GM18951 (cell line): ENCODE data around the gene ITGB1BP1.

Experiments used
- POLR2A ChIP-seq: IDR thresholded peaks from 4 replicates; pipeline ENCODE4 v1.6.1; 2011; ENCODE audit warnings: mild to moderate bottlenecking; ENCODE audit not compliant: insufficient read length, insufficient read depth; ENCODE audit errors: extremely low read depth
- in situ Hi-C: fragments of 300-500 bp; cut with MboI; formaldehyde crosslinking; loops from one replicate; pipeline ENCODE4 v1.12.0; 2022; ENCODE audit warnings: low sequenced_read_pairs, mixed read lengths, inconsistent platforms; ENCODE audit not compliant: unreplicated experiment

ITGB1BP1 gene

GRCh38 chr2:9443526-9443925, 20.2 kb upstream of the ITGB1BP1 start:
- in situ Hi-C loops, result no loop called here

DNA sequence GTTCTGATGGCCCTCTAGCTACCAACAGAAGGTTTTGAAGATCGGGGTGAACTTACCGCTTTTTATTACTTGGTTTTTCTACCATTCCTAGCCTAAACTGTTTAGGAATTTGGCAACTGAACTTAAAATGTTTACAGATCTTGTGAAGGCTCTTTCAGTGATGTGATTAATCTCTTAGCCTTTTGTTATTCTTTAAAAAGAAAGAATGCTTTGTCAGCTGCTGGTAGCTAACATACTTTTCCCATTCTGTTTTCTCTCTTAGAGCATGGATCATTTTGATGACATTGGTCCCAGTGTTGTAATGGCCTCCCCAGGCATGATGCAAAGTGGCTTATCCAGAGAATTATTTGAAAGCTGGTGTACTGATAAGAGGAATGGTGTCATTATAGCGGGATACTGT, 18.2 kb upstream of the ITGB1BP1 start:
- TF ChIP-seq POLR2A, result no peak
- in situ Hi-C loops, result no loop called here

More at GRCh38 chr2:9443526-9443925, 20.2 kb upstream of the ITGB1BP1 start:
- no peak for TF ChIP-seq POLR2A

- no peak for TF ChIP-seq POLR2A
- in situ Hi-C loops, result no loop called here
Observed at GRCh38 chr2:9440058-9440727, 16.9 kb upstream of the ITGB1BP1 start.

GRCh38 chr2:9439536-9439935, 16.2 kb upstream of the ITGB1BP1 start:
- in situ Hi-C loops, result no loop called here
- no peak for TF ChIP-seq POLR2A

GRCh38 chr2:9434489-9434888, 11.2 kb upstream of the ITGB1BP1 start:
- in situ Hi-C loops, result no loop called here
- TF ChIP-seq POLR2A, result no peak

DNA sequence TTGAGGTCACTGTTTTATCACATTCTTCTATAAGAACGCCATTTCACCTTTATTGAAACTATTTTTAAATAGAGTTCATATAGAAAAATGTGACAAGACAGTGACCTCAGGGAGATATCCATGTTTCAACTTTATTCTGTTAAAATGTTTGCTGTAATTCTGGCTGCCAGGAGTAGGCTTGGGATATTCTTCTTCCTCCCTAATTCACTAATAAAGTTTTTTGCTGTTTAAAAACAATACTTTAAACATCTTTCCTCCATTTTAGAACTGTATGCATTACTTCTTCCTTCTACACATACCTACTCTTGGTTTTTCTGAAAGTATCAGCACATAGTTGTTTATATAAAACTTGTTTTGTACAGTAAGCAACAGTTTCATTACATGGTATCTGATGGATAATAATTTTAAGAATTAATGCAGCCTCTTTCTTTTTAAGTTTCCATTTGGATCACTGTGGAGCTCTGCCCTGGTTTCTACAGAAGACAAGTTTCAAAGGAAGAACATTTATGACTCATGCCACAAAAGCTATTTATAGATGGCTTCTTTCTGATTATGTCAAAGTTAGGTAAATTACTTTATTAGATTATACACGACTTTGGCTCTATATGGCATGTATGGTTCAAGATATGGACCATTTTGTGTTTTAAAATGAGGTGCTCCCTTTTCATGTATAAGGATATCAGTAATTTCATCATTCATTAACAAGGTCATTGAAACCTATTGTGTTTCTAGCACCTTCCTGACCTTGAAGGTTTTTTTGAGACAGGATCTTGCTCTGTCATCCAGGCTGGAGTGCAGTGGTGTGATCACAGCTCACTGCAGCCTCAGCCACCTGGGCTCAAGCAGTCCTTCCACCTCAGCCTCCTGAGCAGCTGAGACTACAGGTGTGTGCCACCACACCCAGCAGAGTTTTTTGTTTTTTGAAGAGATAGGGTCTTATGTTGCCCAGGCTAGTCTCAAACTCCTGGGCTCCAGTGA, 7.3 kb upstream of the ITGB1BP1 start:
- in situ Hi-C loops, result no loop called here
- TF ChIP-seq POLR2A, result no peak

- no peak for TF ChIP-seq POLR2A
- in situ Hi-C loops, result no loop called here
Observed at GRCh38 chr2:9428965-9429577, 5.7 kb upstream of the ITGB1BP1 start.

- TF ChIP-seq POLR2A, result no peak
- in situ Hi-C loops, result no loop called here
Observed at GRCh38 chr2:9424447-9425164, 1.3 kb upstream of the ITGB1BP1 start.

- no peak for TF ChIP-seq POLR2A
- in situ Hi-C loops, result no loop called here
Observed at GRCh38 chr2:9423922-9424272, 569 bp upstream of the ITGB1BP1 start.

DNA sequence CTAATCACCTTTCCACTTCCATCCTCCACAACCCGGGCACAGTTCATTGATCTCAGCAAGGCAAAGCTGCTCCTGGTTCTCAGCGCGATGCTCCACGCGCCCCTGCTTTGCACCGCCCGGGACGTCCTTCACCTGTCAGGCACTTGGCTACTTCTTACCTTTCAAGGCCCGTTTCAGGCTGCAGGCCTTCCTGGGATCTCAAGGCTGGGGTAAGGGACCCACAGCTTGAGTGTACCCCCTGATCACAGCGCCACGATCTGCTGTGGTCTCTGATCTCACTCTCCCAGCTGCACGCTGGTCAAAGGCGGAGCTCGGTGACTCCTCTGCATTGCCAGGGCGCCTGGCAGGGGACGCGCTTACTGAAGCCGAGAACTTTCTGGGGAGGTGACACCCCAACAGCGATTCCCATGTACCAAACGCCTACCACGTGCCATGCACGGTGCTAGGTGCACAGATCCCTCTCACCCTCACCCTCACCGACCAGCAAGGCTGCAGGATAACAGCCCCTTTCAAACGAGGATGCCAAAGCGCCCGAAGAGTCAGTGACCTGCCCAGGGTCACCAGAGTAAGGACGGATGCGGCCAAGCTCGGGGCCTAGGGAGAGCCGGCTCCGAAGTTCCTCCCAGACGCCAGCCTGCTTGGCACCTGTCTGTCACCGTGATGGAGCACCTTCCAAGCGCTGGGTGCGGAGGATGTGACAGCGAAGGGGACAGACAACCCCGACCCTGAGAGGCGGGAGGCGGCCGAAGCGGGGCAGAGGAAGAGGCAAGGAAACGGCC, 818 bp downstream of the ITGB1BP1 start:
- TF ChIP-seq POLR2A, result no peak
- in situ Hi-C loops, result no loop called here

- no peak for TF ChIP-seq POLR2A
- in situ Hi-C loops, result no loop called here
Observed at GRCh38 chr2:9420495-9420894, 2.8 kb downstream of the ITGB1BP1 start.

DNA sequence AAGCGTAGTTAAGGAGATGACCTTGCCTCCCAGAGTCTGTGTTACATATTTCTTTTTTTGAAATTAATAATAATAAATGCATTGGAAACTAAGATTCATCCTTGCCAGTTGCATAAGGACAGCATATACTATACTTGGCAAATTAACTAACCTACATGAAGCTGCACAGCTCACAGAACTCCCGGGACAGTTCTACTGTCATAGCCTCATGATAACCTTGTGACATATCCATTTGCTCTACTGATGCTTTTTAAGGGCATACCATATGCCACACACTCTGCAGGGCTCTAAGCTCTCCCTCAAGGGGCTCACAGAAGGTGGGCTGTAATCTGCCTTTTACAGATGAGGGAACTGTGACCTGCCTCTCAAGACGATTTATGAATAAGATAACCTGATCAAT, 3.8 kb downstream of the ITGB1BP1 start:
- no peak for TF ChIP-seq POLR2A
- in situ Hi-C loops, result no loop called here
